Measurements from ENCODE around the gene UTY. TPM values are rescaled to one million over a fixed set of nuclear protein-coding genes. Genes with fewer than 3 reads are reported as not detected.

UTY gene
- total RNA-seq, 1 donor from 2014 or later = 32.4 TPM

DNA sequence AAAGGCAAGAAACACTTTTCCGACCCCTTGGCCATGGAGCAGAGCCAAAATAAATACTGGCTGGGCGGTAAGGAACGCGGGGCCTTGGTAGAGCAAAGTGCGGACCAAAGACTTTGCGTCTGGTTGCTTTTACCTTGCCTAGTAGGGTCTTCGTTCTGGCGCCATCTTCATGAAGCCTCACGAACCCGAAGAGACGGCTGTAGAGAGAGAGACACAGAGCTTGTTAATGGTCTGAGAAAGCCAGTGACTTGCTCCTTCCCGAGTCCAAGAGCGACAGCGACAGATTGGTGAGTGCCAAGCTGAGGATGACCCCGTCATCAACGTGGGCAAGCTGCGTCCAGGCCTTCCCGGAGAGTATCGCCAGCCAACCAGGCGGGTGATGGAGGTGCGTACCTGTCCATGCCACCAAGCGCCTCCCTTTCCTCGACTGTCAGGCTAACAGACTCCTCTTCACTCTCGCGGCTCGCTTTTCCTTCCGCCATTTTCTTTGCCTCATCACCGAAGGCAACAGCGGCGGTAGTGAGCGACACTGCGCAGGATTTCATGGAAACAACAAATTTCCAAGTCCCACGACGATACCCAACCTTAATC lies 617 bp downstream of the UTY start:
- peaks cover 8% of the 10 kb centered on the region for H3K36me3 ChIP-seq
- no peaks in the 10 kb centered on the region for H3K27me3 ChIP-seq (ENCODE audit: low read depth)
- TF ChIP-seq, protein P1, sequence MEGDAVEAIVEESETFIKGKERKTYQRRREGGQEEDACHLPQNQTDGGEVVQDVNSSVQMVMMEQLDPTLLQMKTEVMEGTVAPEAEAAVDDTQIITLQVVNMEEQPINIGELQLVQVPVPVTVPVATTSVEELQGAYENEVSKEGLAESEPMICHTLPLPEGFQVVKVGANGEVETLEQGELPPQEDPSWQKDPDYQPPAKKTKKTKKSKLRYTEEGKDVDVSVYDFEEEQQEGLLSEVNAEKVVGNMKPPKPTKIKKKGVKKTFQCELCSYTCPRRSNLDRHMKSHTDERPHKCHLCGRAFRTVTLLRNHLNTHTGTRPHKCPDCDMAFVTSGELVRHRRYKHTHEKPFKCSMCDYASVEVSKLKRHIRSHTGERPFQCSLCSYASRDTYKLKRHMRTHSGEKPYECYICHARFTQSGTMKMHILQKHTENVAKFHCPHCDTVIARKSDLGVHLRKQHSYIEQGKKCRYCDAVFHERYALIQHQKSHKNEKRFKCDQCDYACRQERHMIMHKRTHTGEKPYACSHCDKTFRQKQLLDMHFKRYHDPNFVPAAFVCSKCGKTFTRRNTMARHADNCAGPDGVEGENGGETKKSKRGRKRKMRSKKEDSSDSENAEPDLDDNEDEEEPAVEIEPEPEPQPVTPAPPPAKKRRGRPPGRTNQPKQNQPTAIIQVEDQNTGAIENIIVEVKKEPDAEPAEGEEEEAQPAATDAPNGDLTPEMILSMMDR (IDR thresholded peaks at IDR 0.05) = no peak
- H3K4me3 ChIP-seq = peak overlapping the region; percentile 66
- peaks cover 18% of the 10 kb centered on the region for H3K4me1 ChIP-seq
- peak overlapping the region; percentile 95 for H3K27ac ChIP-seq
- ATAC-seq (peak in 1 of 2 donors; percentile 76), DNase-seq (peak; percentile 54)
- H3K9me3 ChIP-seq = no peaks in the 10 kb centered on the region
- intact Hi-C loops (cut with DNase I) = no loop called here

GRCh38 chrY:13478126-13478785 lies 1.6 kb downstream of the UTY start:
- Histone ChIP-seq H3K27ac (peak overlapping the region; percentile 95), H3K9me3 (no peaks in the 10 kb centered on the region), H3K4me3 (peak overlapping the region; percentile 66), H3K4me1 (peaks cover 18% of the 10 kb centered on the region), H3K36me3 (peaks cover 8% of the 10 kb centered on the region), H3K27me3 (ENCODE audit: low read depth) (no peaks in the 10 kb centered on the region)
- DNase-seq (no peak), ATAC-seq (peak in 1 of 2 donors; percentile 84)
- TF ChIP-seq, protein P1 (IDR thresholded peaks at IDR 0.05) = no peak
- intact Hi-C loops (cut with DNase I) = no loop called here

- no peaks in the 10 kb centered on the region for H3K27me3 ChIP-seq (ENCODE audit: low read depth)
- intact Hi-C loops (cut with DNase I) = no loop called here
- DNase-seq = no peak
- ATAC-seq = no peak
- peaks cover 18% of the 10 kb centered on the region for H3K4me1 ChIP-seq
- H3K36me3 ChIP-seq = peaks cover 11% of the 10 kb centered on the region
- H3K9me3 ChIP-seq = no peaks in the 10 kb centered on the region
- TF ChIP-seq, protein P1 (IDR thresholded peaks at IDR 0.05) = no peak
- H3K27ac ChIP-seq = no peak overlapping the region
- no peak overlapping the region for H3K4me3 ChIP-seq
Observed at GRCh38 chrY:13474997-13475396, 4.8 kb downstream of the UTY start.

DNA sequence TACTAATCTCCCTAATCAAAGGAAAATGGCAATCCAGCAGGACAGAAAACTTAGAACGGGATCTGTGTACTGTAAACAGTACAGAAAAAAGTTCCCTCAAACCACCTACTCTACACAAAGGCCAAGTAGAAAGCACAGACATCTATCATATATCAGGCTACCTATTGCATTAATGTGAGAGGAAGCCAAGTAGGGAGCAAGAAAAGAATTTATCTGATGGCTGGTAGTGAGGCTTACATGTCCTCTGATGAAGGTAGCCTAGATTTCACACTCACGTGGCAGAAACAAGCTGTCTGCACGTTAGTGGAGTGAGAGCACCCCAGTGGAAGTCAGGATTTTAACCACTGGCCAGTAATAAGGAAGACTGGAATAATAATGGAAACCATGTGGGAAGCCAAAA lies 28.3 kb downstream of the UTY start:
- TF ChIP-seq, protein P1 (IDR thresholded peaks at IDR 0.05) = no peak
- ATAC-seq (no peak), DNase-seq (no peak)
- intact Hi-C loops (cut with DNase I) = no loop called here
- no peaks in the 10 kb centered on the region for H3K4me1 ChIP-seq
- H3K27ac ChIP-seq = no peak overlapping the region
- H3K27me3 ChIP-seq (ENCODE audit: low read depth) = no peaks in the 10 kb centered on the region
- H3K9me3 ChIP-seq = no peaks in the 10 kb centered on the region
- H3K36me3 ChIP-seq = peaks cover 11% of the 10 kb centered on the region
- no peak overlapping the region for H3K4me3 ChIP-seq

GRCh38 chrY:13450596-13451130 lies 29.2 kb downstream of the UTY start:
- Histone ChIP-seq H3K9me3 (no peaks in the 10 kb centered on the region), H3K27ac (no peak overlapping the region), H3K36me3 (peaks cover 11% of the 10 kb centered on the region), H3K27me3 (ENCODE audit: low read depth) (no peaks in the 10 kb centered on the region), H3K4me3 (no peak overlapping the region), H3K4me1 (no peaks in the 10 kb centered on the region)
- intact Hi-C loops (cut with DNase I) = no loop called here
- DNase-seq (peak; percentile 40), ATAC-seq (peak in 1 of 2 donors; percentile 70)
- TF ChIP-seq, protein P1 (IDR thresholded peaks at IDR 0.05) = no peak

Data from lower lobe of right lung (tissue), 2 donors.